Cardiac fibroblast (primary cell): ENCODE results near the gene FNDC3B.

Experiments used
- DNase-seq, 2 donors: peaks; one replicate each; pipeline versions ENCODE4 v3.0.0 to v3.0.0-alpha.2; 2010; ENCODE audit warnings: low read depth in 2 of 2
- H3K4me3 ChIP-seq, 2 donors: replicated peaks in 1 of 2; 1 replicate in 1 of 2; 2 replicates in 1 of 2; pipeline ENCODE4 v1.5.1; 2011; ENCODE audit warnings: low read depth in 2 of 2, low read length in 2 of 2, mild to moderate bottlenecking in 2 of 2, moderate library complexity in 1 of 2
- TF ChIP-seq, protein P1 (sequence below): IDR thresholded peaks from one replicate; pipeline ENCODE4 v1.5.1; 2011; ENCODE audit warnings: low read depth, mild to moderate bottlenecking, low read length, inconsistent platforms

FNDC3B gene

DNA sequence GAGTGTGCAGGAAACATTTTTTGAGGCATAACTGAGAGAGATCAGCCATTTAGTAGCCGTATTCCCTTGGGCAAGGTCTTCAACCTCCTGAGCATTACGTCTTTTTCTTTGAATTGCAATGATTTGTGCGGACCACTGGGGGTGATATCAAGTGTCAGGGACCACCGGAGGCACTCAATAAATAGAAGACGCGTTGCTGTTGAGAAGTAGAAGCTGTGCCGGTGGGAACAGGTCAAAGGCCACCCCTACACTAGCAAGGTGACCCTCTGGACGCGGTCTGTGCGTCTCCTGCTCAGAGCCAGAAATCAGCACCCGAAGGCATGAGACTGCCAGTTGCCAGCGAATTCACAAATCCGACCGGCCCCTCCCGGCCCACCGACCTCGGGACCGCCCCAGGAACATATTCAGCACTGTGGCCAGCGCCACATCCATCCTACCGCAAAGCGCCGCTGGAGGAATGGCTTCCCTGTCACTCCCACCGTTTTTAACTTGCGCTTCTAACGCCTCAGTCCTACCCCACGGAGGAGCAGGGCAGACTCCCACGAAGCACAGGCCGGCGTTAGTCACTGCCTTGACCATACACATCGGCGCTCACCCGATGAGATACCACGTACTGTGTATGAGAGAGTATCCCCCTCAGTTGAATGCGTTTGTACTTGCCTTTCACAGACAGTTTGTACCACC is 410.2 kb downstream of the FNDC3B start:
- no peak overlapping the region for H3K4me3 ChIP-seq
- TF ChIP-seq, protein P1, sequence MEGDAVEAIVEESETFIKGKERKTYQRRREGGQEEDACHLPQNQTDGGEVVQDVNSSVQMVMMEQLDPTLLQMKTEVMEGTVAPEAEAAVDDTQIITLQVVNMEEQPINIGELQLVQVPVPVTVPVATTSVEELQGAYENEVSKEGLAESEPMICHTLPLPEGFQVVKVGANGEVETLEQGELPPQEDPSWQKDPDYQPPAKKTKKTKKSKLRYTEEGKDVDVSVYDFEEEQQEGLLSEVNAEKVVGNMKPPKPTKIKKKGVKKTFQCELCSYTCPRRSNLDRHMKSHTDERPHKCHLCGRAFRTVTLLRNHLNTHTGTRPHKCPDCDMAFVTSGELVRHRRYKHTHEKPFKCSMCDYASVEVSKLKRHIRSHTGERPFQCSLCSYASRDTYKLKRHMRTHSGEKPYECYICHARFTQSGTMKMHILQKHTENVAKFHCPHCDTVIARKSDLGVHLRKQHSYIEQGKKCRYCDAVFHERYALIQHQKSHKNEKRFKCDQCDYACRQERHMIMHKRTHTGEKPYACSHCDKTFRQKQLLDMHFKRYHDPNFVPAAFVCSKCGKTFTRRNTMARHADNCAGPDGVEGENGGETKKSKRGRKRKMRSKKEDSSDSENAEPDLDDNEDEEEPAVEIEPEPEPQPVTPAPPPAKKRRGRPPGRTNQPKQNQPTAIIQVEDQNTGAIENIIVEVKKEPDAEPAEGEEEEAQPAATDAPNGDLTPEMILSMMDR: no peak
- DNase-seq: peak; percentile 39 to 41
